ENCODE results near the gene TMEM52.
"Not testable (repeated sequence)": the region's sequence is repeated elsewhere in the genome, so short reads cannot be mapped to it uniquely, and the experiment has no call there.

TMEM52 gene

GRCh38 chr1:1947493-1947892 is 28.4 kb upstream of the TMEM52 start:
- DNase-seq (ENCODE audit: low read depth in 1 of 2, low spot score in 1 of 2) = no peak

GRCh38 chr1:1946540-1946939 is 27.5 kb upstream of the TMEM52 start:
- no peak for DNase-seq (ENCODE audit: low read depth in 1 of 2, low spot score in 1 of 2)

GRCh38 chr1:1945782-1946393 is 26.8 kb upstream of the TMEM52 start:
- no peak for DNase-seq (ENCODE audit: low read depth in 1 of 2, low spot score in 1 of 2)

GRCh38 chr1:1943834-1944570 is 24.9 kb upstream of the TMEM52 start:
- peak; percentile 24 to 55 for DNase-seq (ENCODE audit: low read depth in 1 of 2, low spot score in 1 of 2)

- no peak for DNase-seq (ENCODE audit: low read depth in 1 of 2, low spot score in 1 of 2)
Measured at GRCh38 chr1:1942753-1943656, 23.9 kb upstream of the TMEM52 start.

- no peak for DNase-seq (ENCODE audit: low read depth in 1 of 2, low spot score in 1 of 2)
Measured at GRCh38 chr1:1941868-1942752, 23.0 kb upstream of the TMEM52 start.

GRCh38 chr1:1941211-1941841 is 22.2 kb upstream of the TMEM52 start:
- no peak for DNase-seq (ENCODE audit: low read depth in 1 of 2, low spot score in 1 of 2)

GRCh38 chr1:1940123-1940425 is 21.0 kb upstream of the TMEM52 start:
- no peak for DNase-seq (ENCODE audit: low read depth in 1 of 2, low spot score in 1 of 2)

- DNase-seq (ENCODE audit: low read depth in 1 of 2, low spot score in 1 of 2) = no peak
Measured at GRCh38 chr1:1939296-1940122, 20.4 kb upstream of the TMEM52 start.

GRCh38 chr1:1938613-1939295 is 19.7 kb upstream of the TMEM52 start:
- DNase-seq (ENCODE audit: low read depth in 1 of 2, low spot score in 1 of 2) = no peak

GRCh38 chr1:1938276-1938573 is 19.1 kb upstream of the TMEM52 start:
- no peak for DNase-seq (ENCODE audit: low read depth in 1 of 2, low spot score in 1 of 2)

GRCh38 chr1:1937549-1938275 is 18.6 kb upstream of the TMEM52 start:
- no peak for DNase-seq (ENCODE audit: low read depth in 1 of 2, low spot score in 1 of 2)

GRCh38 chr1:1937061-1937460 is 18.0 kb upstream of the TMEM52 start:
- DNase-seq (ENCODE audit: low read depth in 1 of 2, low spot score in 1 of 2) = no peak

- DNase-seq (ENCODE audit: low read depth in 1 of 2, low spot score in 1 of 2) = not testable (repeated sequence)
Measured at GRCh38 chr1:1934848-1935247, 15.8 kb upstream of the TMEM52 start.

- DNase-seq (ENCODE audit: low read depth in 1 of 2, low spot score in 1 of 2) = no peak
Measured at GRCh38 chr1:1929639-1930545, 10.8 kb upstream of the TMEM52 start.

GRCh38 chr1:1929102-1929638 is 10.1 kb upstream of the TMEM52 start:
- no peak for DNase-seq (ENCODE audit: low read depth in 1 of 2, low spot score in 1 of 2)

All from stimulated activated CD4-positive, alpha-beta T cell treated with anti-CD3 and anti-CD28 coated beads, Interleukin-15, amount 100 ng/mL, for 1 hour (primary cell).